PC-9 (cell line): Measurements from ENCODE around the gene ST6GALNAC3. TPM values are rescaled to one million over a fixed set of nuclear protein-coding genes. Genes with fewer than 3 reads are reported as not detected.

Source experiments
- BruUV-seq: library from RNA; stranded (reverse); fragments of 400-500 nt; replicated peaks from 2 replicates; lab custom pipeline; 2021; lab: Mats Ljungman, UMichigan
- CTCF ChIA-PET: fragments of 300-600 bp; sonication (Branson Sonifier 250); formaldehyde crosslinking; loops from one replicate; lab custom pipeline; 2022; ENCODE audit warnings: antibody characterized with exemption; lab: Charles Lee
- POLR2A ChIA-PET: fragments of 300-600 bp; sonication (Branson Sonifier 250); formaldehyde crosslinking; loops from one replicate; lab custom pipeline; 2022; ENCODE audit warnings: antibody characterized with exemption; ENCODE audit not compliant: unreplicated experiment; lab: Charles Lee
- DNase-seq, 2 experiments: peaks; one replicate each; pipeline versions ENCODE4 v3.0.0 to v3.0.0-alpha.2; 2015 to 2022; ENCODE audit warnings: mixed read lengths in 1 of 2
- H2AFZ ChIP-seq: fragments of 200-600 bp; sonication (generic); 2 replicates; pipeline ENCODE4 v1.8.1; 2017; ENCODE audit warnings: antibody characterized with exemption
- H3F3A ChIP-seq: fragments of 200-600 bp; sonication (generic); 2 replicates; pipeline ENCODE4 v1.8.1; 2017; ENCODE audit warnings: antibody characterized with exemption, mild to moderate bottlenecking, low read depth; ENCODE audit not compliant: insufficient read depth
- H3K27ac ChIP-seq: fragments of 200-600 bp; sonication (generic); 2 replicates; pipeline ENCODE4 v1.6.1; 2016; ENCODE audit warnings: mixed run types
- H3K27me3 ChIP-seq: fragments of 200-600 bp; sonication (generic); 2 replicates; pipeline ENCODE4 v1.6.1; 2016; ENCODE audit warnings: low read depth, mixed run types; ENCODE audit not compliant: insufficient read depth
- H3K36me3 ChIP-seq: fragments of 200-600 bp; sonication (generic); 2 replicates; pipeline ENCODE4 v1.6.1; 2016; ENCODE audit warnings: low read depth, mixed run types
- H3K4me1 ChIP-seq: fragments of 200-600 bp; sonication (generic); replicated peaks from 2 replicates; pipeline ENCODE4 v1.6.1; 2016; ENCODE audit warnings: mixed run types; ENCODE audit not compliant: insufficient read depth
- H3K4me2 ChIP-seq: fragments of 200-600 bp; sonication (generic); 2 replicates; pipeline ENCODE4 v1.6.1; 2017; ENCODE audit warnings: mixed run types
- H3K4me3 ChIP-seq: fragments of 200-600 bp; sonication (generic); 2 replicates; pipeline ENCODE4 v1.6.1; 2016; ENCODE audit warnings: mixed run types
- H3K79me2 ChIP-seq: fragments of 200-600 bp; sonication (generic); 2 replicates; pipeline ENCODE4 v1.6.1; 2017; ENCODE audit warnings: low read depth, mixed run types
- H3K9me2 ChIP-seq: fragments of 200-600 bp; sonication (generic); 2 replicates; pipeline ENCODE4 v1.8.1; 2017; ENCODE audit warnings: mild to moderate bottlenecking; ENCODE audit not compliant: insufficient read depth
- H3K9me3 ChIP-seq: fragments of 200-600 bp; sonication (generic); 2 replicates; pipeline ENCODE4 v1.8.1; 2016; ENCODE audit warnings: low read depth; ENCODE audit not compliant: insufficient read depth
- H4K20me1 ChIP-seq: fragments of 200-600 bp; sonication (generic); 2 replicates; pipeline ENCODE4 v1.8.1; 2017; ENCODE audit not compliant: insufficient read depth
- EZH2 ChIP-seq: fragments of 200-600 bp; sonication (generic); IDR thresholded peaks from 2 replicates; pipeline ENCODE4 v1.8.0; 2017; ENCODE audit warnings: antibody characterized with exemption, low read depth
- intact Hi-C: fragments of 100-400 bp; cut with micrococcal nuclease; formaldehyde crosslinking; loops from one replicate; pipeline ENCODE4 v1.10.0; 2022; ENCODE audit not compliant: unreplicated experiment
- total RNA-seq: library from RNA; stranded (reverse); gene quantifications from 2 replicates; pipeline ENCODE4 v1.2.3, GENCODE V29; 2021
- TF ChIP-seq, protein P1 (sequence below): fragments of 200-600 bp; sonication (generic); conservative IDR thresholded peaks from 2 replicates; pipeline ENCODE4 v1.6.1; 2017; ENCODE audit warnings: mixed run types, antibody characterized with exemption, mild to moderate bottlenecking, moderate library complexity

The ST6GALNAC3 gene
- total RNA-seq, 1 experiment from 2014 or later, result 0.04 TPM

DNA sequence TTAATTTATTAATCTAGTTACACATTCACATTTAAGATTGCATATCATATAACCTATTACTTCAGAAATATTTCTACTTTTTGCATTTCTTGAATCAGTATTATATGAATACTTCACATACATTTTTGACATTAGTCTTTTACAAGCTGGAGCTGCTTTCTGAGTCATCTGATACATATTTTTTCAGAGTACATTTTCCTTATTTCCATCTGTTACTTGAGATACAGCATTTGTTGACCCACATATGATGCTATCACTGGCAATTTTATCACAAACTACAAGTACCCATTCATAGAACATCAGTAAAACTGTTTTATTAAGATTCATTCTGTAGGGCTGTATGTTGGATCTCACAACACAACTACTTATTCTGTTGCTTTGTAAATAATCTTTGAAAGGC is 425.6 kb downstream of the ST6GALNAC3 start:
- no TSS peak for BruUV-seq
- Histone ChIP-seq H3K27me3 (no peaks in the 10 kb centered on the region), H3K4me3 (no peak overlapping the region), H3K79me2 (no peaks in the 10 kb centered on the region), H4K20me1 (no peaks in the 10 kb centered on the region), H3F3A (no peaks in the 10 kb centered on the region), H3K4me1 (no peaks in the 10 kb centered on the region), H3K27ac (no peak overlapping the region), H3K9me2 (no peaks in the 10 kb centered on the region), H3K36me3 (no peaks in the 10 kb centered on the region), H3K9me3 (no peaks in the 10 kb centered on the region), H2AFZ (no peak overlapping the region), H3K4me2 (no peak overlapping the region)
- intact Hi-C loops, result no loop called here
- TF ChIP-seq, protein P1, sequence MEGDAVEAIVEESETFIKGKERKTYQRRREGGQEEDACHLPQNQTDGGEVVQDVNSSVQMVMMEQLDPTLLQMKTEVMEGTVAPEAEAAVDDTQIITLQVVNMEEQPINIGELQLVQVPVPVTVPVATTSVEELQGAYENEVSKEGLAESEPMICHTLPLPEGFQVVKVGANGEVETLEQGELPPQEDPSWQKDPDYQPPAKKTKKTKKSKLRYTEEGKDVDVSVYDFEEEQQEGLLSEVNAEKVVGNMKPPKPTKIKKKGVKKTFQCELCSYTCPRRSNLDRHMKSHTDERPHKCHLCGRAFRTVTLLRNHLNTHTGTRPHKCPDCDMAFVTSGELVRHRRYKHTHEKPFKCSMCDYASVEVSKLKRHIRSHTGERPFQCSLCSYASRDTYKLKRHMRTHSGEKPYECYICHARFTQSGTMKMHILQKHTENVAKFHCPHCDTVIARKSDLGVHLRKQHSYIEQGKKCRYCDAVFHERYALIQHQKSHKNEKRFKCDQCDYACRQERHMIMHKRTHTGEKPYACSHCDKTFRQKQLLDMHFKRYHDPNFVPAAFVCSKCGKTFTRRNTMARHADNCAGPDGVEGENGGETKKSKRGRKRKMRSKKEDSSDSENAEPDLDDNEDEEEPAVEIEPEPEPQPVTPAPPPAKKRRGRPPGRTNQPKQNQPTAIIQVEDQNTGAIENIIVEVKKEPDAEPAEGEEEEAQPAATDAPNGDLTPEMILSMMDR, result no peak
- TF ChIP-seq EZH2, result no peak
- no peak for DNase-seq
- CTCF ChIA-PET, result no interaction called here
- POLR2A ChIA-PET, result no interaction called here

DNA sequence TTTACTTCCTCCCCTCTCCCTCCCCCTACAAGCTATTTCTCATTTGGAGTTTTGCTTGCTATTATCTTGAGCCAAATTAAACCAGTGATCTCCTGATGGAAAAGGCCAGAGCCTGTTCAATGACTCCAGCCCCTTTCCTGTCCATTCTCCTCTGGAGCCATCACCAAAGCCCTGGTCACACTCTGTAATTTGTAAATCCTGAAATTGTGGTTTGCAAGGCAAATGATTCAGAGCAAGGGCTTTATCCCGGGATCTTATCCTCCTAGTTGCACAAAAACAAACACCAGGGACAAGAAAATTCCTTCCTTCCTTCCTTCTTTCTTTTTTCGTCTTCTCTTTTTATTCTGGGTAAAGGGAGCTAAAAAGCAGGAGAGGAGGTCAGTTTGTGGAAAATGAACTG is 426.6 kb downstream of the ST6GALNAC3 start:
- H3K27me3 ChIP-seq, result no peaks in the 10 kb centered on the region
- H3K9me2 ChIP-seq, result no peaks in the 10 kb centered on the region
- no peaks in the 10 kb centered on the region for H3K36me3 ChIP-seq
- H3F3A ChIP-seq, result no peaks in the 10 kb centered on the region
- no peak overlapping the region for H3K27ac ChIP-seq
- H3K4me2 ChIP-seq, result no peak overlapping the region
- BruUV-seq, result no TSS peak
- H3K4me1 ChIP-seq, result no peaks in the 10 kb centered on the region
- H4K20me1 ChIP-seq, result no peaks in the 10 kb centered on the region
- no peak for TF ChIP-seq EZH2
- TF ChIP-seq, protein P1, result no peak
- ChIA-PET POLR2A (interaction anchor here (0.6 kb wide), 1 partner anchor 171 kb away, joined by 4 read pairs; no protein-coding TSS in a partner anchor), CTCF (no interaction called here)
- intact Hi-C loops, result no loop called here
- no peak overlapping the region for H2AFZ ChIP-seq
- no peak for DNase-seq
- no peaks in the 10 kb centered on the region for H3K79me2 ChIP-seq
- no peak overlapping the region for H3K4me3 ChIP-seq
- H3K9me3 ChIP-seq, result no peaks in the 10 kb centered on the region

DNA sequence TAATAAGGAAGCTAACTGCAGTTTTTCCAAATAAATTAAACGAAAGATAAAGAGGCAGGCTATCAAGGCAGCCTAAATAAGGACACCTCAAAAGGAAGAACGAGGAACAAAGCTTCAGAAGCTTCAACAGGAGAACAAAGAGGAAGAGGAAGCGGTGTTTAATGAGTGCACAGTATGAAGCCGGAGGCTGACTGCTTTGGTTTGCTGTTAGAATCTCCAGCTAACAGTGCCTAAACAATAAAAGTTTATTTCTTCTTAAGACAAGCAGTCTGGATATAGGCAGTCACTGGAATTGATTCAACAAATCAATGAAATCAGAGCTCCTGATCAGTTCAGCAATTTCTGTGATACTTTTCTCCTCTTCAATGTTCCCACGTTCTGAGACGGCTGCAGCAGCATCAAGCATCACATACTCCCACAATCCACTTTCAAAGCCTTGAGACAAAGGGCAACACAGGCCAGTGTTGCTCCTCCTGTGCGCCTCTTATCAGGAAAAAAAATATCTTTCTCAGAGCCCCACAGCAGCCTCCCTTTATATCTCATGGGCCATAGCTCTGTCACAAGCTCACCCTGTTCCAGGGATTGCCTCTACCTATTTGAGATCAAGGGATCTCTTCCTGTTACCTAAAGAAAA is 427.2 kb downstream of the ST6GALNAC3 start:
- TF ChIP-seq, protein P1, result no peak
- TF ChIP-seq EZH2, result no peak
- Histone ChIP-seq H3K4me3 (no peak overlapping the region), H3K36me3 (no peaks in the 10 kb centered on the region), H3K79me2 (no peaks in the 10 kb centered on the region), H4K20me1 (no peaks in the 10 kb centered on the region), H3K4me1 (no peaks in the 10 kb centered on the region), H3K27me3 (no peaks in the 10 kb centered on the region), H2AFZ (no peak overlapping the region), H3K27ac (no peak overlapping the region), H3F3A (no peaks in the 10 kb centered on the region), H3K4me2 (no peak overlapping the region), H3K9me3 (no peaks in the 10 kb centered on the region), H3K9me2 (no peaks in the 10 kb centered on the region)
- intact Hi-C loops, result no loop called here
- ChIA-PET POLR2A (interaction anchor here (0.6 kb wide), 1 partner anchor 172 kb away, joined by 4 read pairs; no protein-coding TSS in a partner anchor), CTCF (no interaction called here)
- no TSS peak for BruUV-seq
- DNase-seq, result no peak
